Stimulated activated CD4-positive, alpha-beta T cell treated with anti-CD3 and anti-CD28 coated beads, Interleukin-1b, Interleukin-23, amount 100 ng/mL, for 1 hour (primary cell): ENCODE measurements around the gene PPP2CA.
"Not testable (repeated sequence)": the region's sequence is repeated elsewhere in the genome, so short reads cannot be mapped to it uniquely, and the experiment has no call there.

Source experiments
- DNase-seq, 2 donors: peaks; one replicate each; pipeline ENCODE4 v3.0.0-alpha.2; 2020; ENCODE audit warnings: low read depth in 2 of 2

The PPP2CA gene

GRCh38 chr5:134225780-134226440 lies at the start of gene PPP2CA:
Gene PPP2CA, minus strand, starts transcription at chr5:134226073. Its CDS starts 212 bp downstream, at chr5:134225861.
- peak; percentile 98 to 99 for DNase-seq

GRCh38 chr5:134273642-134274395 lies 47.9 kb upstream of the PPP2CA start:
- DNase-seq = no peak

- DNase-seq = no peak
Measured at GRCh38 chr5:134271059-134271458, 45.2 kb upstream of the PPP2CA start.

- DNase-seq = no peak
Measured at GRCh38 chr5:134268919-134269318, 43.0 kb upstream of the PPP2CA start.

- no peak for DNase-seq
Measured at GRCh38 chr5:134268019-134268601, 42.2 kb upstream of the PPP2CA start.

GRCh38 chr5:134267366-134268018 lies 41.6 kb upstream of the PPP2CA start:
- DNase-seq = no peak

GRCh38 chr5:134263801-134264200 lies 37.9 kb upstream of the PPP2CA start:
- DNase-seq = no peak

GRCh38 chr5:134262629-134263028 lies 36.8 kb upstream of the PPP2CA start:
- DNase-seq = not testable (repeated sequence)

GRCh38 chr5:134258896-134259295 lies 33.0 kb upstream of the PPP2CA start:
- DNase-seq = no peak

GRCh38 chr5:134257176-134257575 lies 31.3 kb upstream of the PPP2CA start:
- no peak for DNase-seq

- no peak for DNase-seq
Measured at GRCh38 chr5:134255418-134256150, 29.7 kb upstream of the PPP2CA start.

- not testable (repeated sequence) for DNase-seq
Measured at GRCh38 chr5:134253368-134254153, 27.7 kb upstream of the PPP2CA start.

GRCh38 chr5:134252671-134253070 lies 26.8 kb upstream of the PPP2CA start:
- DNase-seq = no peak

GRCh38 chr5:134250949-134251348 lies 25.1 kb upstream of the PPP2CA start:
- DNase-seq = no peak

- DNase-seq = no peak
Measured at GRCh38 chr5:134249469-134250379, 23.9 kb upstream of the PPP2CA start.

GRCh38 chr5:134248256-134248655 lies 22.4 kb upstream of the PPP2CA start:
- DNase-seq = no peak

- DNase-seq = no peak
Measured at GRCh38 chr5:134247428-134248224, 21.8 kb upstream of the PPP2CA start.

- DNase-seq = no peak
Measured at GRCh38 chr5:134246771-134247427, 21.0 kb upstream of the PPP2CA start.
